Muscle of arm (tissue), 14 donors: Measurements from ENCODE around the gene CEP95. TPM values are rescaled to one million over a fixed set of nuclear protein-coding genes. Genes with fewer than 3 reads are reported as not detected.
"Not testable (repeated sequence)": the region's sequence is repeated elsewhere in the genome, so short reads cannot be mapped to it uniquely, and the experiment has no call there.

Experiments
- DNase-seq: peaks from one replicate; pipeline ENCODE4 v3.0.0-alpha.2; 2013
- long read RNA-seq, 11 donors: transcript quantifications; one replicate each; lab custom pipeline, GENCODE V29; 2026
- polyA plus RNA-seq, 12 donors: library from polyadenylated mRNA; unstranded; fragments of 120-200 nt; gene quantifications; one replicate each; pipeline ENCODE4 v1.2.1, GENCODE V29; 2013; ENCODE audit not compliant: insufficient read length in 12 of 12

CEP95 gene, protein sequence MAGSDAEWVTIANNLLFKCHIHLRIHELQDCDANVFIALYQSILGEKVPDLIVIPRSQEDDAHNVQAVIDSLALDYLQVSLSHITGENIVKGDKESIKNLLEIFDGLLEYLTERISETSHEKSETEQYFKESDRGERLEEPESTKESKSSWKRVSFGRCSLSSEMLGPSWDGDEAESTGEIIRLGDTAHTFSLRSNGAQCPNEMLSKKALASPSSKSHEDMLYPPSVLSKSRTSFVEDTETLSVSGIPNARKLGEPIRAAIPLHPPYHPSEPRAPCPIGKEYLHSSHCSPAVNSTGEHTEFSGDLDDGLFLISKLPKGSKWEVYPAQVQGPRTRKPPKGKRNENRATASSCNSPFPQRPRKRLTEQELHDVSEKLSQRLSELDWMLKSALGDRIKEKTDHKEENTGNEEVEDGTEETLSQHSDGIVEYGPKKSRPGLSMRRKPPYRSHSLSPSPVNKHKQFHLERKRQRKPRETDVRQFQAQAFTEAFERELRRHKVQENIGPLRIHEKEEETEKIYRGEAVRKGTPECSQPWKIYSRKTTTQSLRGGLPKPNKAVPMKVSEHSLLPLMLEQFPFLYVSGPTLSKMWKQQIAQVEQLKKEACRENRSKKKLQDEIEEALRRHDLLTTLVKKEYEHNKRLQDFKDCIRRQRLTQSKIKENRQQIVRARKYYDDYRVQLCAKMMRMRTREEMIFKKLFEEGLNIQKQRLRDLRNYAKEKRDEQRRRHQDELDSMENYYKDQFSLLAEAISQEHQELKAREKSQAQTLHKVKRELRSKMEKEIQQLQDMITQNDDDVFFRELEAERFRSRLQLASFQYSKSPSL
- 100 to 1,000 TPM in 1 of 12 donors, 10 to 100 TPM in 10, not detected in 1; 36.0 to 131 (median 56.1) TPM for polyA plus RNA-seq
- long read RNA-seq, donor 1, partial matches to known transcripts = 9 of 15 reads
- long read RNA-seq, donor 1, other reads (novel, unspliced or antisense) = 0 of 15 reads
- long read RNA-seq, donor 2, partial matches to known transcripts = 0 of 2 reads
- long read RNA-seq, donor 2, other reads (novel, unspliced or antisense) = 0 of 2 reads
- long read RNA-seq, donor 3, partial matches to known transcripts = 0 of 3 reads
- long read RNA-seq, donor 3, other reads (novel, unspliced or antisense) = 0 of 3 reads
- long read RNA-seq, donor 4, partial matches to known transcripts = 8 of 8 reads
- long read RNA-seq, donor 4, other reads (novel, unspliced or antisense) = 0 of 8 reads
- long read RNA-seq, donor 5, partial matches to known transcripts = 17 of 27 reads
- long read RNA-seq, donor 5, other reads (novel, unspliced or antisense) = 5 of 27 reads
- long read RNA-seq, donor 6, partial matches to known transcripts = 0 of 5 reads
- long read RNA-seq, donor 6, other reads (novel, unspliced or antisense) = 0 of 5 reads
- long read RNA-seq, donor 7, partial matches to known transcripts = 0 of 6 reads
- long read RNA-seq, donor 7, other reads (novel, unspliced or antisense) = 0 of 6 reads
- long read RNA-seq, donor 8, partial matches to known transcripts = 0 of 5 reads
- long read RNA-seq, donor 8, other reads (novel, unspliced or antisense) = 0 of 5 reads
- long read RNA-seq, donor 9, partial matches to known transcripts = 0 of 1 reads
- long read RNA-seq, donor 9, other reads (novel, unspliced or antisense) = 0 of 1 reads
- long read RNA-seq, donor 10, partial matches to known transcripts = 0 of 1 reads
- long read RNA-seq, donor 10, other reads (novel, unspliced or antisense) = 0 of 1 reads
- long read RNA-seq, donor 11, partial matches to known transcripts = 0 of 2 reads
- long read RNA-seq, donor 11, other reads (novel, unspliced or antisense) = 0 of 2 reads

DNA sequence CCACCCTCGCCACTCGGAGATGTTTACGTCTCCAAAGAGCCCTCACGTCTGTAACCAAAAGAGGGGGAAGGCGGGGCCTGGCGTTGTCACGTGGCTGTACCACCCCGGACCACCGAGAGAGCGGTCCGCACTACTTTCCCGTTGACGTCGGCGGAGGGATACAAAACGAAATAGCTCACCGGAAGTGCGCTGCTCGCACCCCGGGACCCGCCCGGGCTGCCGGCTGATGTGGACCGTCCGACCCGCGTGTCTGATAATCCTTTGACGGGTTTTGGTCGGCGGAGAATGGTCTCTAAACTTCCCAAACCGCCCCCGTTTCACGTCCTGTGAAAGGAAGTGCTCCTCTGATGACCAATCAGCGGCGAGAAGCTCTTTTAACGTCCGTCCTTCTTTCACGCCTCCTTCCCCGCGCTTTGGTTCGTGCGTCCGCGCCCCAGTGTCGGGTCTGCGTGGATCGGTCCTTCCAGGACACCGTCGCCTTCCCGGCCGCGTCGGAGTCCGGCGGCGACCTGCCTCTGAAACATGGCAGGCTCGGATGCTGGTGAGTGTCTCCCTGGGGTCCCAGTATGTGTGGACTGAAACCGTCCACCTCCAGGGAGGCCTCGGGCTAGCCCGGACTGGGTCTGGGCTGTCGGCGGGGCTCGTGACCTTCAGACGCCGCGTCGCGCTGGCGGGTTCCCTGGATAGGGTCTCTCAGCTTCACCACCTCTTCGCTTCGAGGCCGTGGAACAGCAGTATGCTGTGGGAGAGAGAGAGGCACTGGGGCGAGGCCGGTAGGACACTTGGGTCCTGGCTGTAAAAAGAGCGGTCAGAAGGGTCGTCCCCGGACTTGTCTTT lies at the start of gene CEP95:
Gene CEP95, plus strand, starts transcription at position 402 of the 837 bp plus-strand sequence. Its CDS starts 121 bp downstream, at position 523.
- DNase-seq = peak; percentile 99

DNA sequence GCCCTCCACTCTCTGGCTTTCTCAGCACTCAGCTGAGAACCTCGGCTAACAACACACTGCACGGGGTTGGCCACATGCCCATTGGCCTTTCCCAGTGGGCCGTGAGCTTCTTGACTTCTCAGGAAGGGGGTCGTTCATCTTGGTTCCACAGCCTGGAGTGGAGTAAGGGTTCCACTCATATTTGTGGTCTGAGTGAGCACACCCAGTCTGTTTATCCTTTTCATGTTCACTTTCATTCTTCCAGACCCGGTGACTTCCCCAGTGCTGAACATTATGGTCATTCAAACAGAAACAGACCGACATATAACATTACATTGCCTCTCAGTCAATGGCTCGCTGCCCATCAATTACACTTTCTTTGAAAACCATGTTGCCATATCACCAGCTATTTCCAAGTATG lies 49.6 kb upstream of the CEP95 start:
- DNase-seq = no peak

DNA sequence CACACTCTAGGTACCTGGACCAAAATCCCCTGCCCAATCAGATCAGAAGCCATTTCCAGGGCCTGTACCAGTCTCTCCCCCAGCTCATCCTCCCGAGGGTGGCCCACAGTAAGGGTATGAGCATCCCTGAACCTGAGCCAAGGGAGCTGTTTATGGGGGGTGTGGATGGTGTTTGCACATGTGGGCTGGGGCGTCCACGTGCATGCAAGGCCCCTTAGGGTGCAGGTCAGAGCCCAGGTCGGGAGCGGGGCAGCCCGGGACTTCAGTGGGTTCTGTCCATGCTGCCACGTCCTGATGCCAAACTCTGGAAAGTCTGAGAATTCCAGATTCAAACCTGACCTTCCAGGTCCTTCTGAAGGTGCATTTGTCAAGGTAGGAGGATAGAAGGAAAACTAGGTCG lies 48.0 kb upstream of the CEP95 start:
- no peak for DNase-seq

DNA sequence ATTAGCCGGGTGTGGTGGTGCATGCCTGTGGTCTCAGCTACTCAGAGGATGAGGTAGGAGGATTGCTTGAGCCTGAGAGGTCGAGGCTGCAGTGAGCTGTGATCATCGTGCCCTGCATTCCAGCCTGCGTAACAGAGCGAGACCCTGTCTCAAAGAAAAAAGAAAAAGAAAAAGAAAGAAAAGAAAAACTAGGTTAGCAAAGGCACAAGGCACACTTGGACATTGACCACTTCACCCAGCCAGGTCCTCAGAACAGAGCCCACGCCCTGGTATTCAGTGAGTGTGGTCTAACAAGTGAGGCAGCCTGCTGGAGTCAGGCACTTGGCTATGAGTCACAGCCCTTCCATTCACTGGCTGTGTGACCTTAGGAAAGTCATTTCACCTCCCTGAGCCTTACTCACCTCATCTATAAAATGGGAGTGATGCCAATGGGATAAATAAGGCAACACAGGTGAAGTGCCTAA lies 47.5 kb upstream of the CEP95 start:
- DNase-seq = no peak

DNA sequence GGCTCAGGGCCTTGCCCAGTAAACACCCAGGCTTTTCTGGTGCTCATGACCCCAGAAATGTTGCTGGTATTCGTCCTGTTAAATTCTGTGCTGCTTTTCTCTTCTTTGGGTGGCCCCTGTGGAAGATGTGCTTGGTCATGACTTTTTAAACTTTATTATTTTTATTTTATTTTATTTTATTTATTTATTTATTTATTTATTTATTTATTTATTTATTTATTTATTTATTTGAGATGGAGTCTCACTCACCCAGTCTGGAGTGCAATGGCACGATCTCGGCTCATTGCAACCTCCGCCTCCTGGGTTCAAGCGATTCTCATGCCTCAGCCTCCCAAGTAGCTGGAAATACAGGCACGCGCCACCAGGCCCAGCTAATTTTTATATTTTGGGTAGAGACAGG lies 47.0 kb upstream of the CEP95 start:
- not testable (repeated sequence) for DNase-seq

DNA sequence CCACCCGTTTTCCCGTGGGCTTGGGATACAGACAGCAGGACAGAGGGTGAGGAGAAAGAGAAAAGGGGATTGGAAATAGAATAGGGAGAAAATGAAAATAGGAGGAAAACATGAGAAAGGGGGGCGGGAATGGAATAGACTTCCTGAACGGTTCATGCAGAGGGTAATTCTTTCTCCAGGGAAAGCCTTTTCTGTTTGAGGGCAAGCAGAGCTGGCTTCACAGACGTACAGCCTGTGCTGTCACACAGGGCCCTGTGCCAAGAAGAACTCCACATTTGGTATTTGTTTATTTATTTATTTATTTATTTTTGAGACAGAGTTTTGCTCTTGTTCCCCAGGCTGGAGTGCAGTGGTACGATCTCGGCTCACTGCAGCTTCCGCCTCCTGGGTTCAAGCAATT lies 45.8 kb upstream of the CEP95 start:
- peak; percentile 44 for DNase-seq

DNA sequence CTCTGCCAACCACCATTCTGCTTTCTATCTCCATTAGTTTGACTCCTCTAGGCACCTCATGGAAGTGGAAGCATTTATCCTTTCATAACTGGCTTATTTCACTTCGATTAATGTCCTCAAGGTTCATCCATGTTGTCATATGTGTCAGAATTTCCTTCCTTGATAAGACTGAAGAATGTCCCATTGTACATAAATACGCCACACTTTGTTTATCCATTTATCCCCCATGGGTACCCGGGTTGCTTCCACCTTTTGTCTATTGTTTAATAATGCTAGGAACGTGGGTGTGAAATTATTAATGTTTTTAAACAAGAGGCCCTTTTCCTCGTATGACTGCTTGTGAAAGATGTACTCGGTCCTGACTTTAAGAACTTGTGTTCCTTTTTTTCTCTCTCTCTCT lies 45.0 kb upstream of the CEP95 start:
- no peak for DNase-seq

DNA sequence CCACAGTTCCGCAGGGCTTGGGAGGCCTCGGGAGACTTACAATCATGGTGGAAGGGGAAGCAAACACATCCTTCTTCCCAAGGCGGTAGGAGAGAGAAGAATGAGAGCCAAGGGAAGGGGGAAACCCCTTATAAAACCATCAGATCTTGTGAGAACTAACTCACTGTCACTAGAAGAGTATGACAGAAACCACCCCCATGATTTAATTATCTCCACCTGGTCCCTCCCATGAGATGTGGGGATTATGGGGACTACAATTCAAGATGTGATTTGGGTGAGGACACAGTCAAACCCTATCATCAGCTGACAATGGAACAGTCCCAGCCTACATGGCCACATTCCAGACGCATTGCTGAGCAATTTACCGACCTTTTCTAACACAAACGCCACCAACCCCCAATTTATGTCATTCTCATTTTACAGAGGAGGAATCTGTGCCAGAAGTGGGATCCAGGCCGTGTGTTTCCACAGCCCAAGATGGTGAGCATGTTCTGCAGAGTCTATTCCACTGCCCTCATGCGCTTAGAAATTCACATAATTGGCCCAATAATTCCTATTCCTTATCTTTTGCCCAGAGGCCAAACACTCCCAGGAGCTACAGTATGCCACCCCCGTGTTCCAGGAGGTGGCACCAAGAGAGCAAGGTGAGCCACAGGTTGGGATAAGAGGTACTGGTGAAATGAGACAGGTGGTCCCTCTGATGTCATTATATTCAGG lies 40.6 kb upstream of the CEP95 start:
- no peak for DNase-seq

DNA sequence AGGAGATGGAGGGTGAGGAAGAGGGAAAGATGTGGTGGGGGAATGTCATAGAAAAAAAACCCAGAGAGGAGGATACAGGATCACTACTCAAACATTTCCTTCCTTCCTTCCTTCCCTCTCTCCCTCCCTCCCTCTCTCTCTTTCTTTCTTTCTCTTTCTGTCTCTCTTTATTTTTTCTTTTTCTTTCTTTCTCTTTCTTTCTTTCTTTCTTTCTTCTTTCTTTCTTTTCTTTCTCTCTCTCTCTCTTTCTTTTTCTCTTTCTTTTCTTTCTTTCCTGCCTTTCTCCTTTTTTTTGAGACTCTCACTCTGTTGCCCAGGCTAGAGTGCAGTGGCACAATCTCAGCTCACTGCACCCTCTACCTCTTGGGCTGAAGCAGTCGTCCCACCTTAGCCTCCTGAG lies 39.9 kb upstream of the CEP95 start:
- not testable (repeated sequence) for DNase-seq

DNA sequence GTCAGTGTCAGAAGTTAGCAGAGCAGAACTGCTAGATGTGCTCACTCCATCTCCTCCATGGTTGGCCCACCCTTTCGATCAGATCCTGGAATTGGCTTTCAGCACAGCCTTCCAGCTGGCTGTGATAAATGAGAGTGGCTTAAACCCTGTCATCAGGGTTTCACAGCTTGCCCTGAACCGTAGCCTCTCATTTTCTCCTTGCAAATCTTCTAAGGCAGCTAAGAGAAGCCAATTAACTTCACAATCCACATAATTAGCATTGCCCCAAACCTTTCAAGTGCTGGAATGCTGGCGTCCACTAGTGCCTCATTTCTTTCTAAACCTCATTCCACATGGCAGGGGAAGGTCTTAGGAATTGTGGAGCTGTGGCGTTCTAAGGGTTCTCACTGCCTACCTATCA lies 36.2 kb upstream of the CEP95 start:
- DNase-seq = no peak

DNA sequence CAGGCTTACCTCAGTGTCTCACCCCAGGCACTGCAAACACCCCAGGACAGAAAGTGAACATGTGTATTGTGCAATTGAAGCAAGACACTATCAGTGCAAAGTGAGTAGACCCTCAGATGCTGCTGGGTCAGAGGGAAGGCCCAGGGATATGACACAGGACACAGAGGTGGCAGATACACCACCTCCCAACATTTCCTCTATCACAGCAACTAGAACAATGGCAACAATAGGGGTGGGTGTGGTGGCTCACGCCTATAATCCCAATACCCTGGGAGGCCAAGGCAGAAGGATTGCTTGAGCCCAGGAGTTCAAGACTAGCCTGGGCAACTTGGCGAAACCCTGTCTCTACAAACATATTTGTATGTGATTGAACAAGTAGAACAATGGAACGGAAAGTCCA lies 35.3 kb upstream of the CEP95 start:
- no peak for DNase-seq

DNA sequence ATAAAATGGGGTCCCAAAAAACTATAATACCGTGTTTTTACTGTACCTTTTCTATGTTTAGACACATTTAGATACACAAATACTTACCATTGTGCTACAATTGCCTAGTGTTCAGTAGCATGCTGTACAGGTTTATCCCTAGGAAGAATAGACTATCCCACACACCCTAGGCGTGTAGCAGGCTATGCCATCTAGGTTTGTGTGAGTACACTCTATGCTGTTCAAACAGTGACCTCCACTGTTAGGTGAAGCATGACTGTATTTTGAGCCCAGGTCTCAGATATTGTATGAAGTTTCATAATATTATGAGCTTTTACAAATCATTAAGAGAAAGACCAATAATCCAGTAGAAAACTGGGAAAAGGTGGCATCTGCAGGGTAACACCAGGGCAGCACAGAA lies 34.2 kb upstream of the CEP95 start:
- DNase-seq = no peak

DNA sequence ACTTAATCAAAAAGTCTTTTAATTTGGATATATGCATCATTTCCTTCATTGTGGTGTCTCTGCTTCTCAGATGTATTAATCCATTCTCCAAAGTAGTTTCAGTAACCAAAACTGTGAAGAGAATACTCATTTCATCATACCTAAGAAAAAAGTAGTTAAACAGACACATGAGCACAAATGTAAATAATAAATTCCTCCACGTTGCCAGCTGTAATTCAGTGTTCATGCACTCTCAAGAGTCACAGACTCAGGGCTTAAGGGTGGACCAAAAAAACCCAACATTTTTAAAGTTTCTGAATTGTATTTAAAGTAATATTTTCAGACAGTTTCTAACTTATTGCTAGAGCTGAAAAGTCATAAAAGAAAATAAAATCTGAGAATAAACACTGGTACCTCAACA lies 28.9 kb upstream of the CEP95 start:
- DNase-seq = no peak

DNA sequence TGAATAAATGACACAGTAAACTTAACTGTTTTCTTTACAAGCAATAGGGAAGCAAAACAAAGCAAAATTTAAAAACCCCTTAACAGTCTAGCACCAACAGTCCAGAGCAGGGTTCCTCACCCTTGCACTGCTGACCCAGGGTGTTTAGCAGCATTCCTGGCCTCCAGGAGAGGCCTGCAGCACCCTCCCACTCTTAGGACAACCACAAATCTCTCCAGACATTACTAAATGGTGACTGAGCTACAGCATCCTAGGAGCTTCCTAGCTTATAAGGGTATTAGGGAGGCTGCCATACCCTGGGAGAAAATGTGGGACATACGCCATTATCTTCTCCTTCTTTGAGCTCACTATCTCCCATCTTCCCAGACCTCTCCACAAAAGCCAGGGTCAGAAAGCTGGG lies 25.8 kb upstream of the CEP95 start:
- no peak for DNase-seq

DNA sequence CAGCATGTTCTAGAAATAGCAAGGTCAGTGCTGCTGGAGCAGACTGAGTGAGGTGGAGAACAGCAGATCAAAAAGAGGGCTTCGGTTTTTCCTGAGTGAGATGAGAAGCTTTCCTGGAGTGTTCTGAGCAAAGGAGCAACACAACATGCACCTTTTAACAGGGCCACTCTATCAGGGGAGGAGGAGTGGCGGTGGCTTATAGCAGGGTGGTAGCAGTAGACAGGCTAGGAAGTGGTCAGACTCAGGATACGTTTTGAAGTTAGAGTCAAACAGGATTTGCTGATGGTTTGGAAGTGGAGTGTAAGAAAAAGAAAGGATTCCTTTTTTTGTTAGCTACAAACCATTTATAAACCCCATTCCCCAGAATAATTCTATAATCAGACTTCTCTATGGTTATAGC lies 22.4 kb upstream of the CEP95 start:
- DNase-seq = no peak

DNA sequence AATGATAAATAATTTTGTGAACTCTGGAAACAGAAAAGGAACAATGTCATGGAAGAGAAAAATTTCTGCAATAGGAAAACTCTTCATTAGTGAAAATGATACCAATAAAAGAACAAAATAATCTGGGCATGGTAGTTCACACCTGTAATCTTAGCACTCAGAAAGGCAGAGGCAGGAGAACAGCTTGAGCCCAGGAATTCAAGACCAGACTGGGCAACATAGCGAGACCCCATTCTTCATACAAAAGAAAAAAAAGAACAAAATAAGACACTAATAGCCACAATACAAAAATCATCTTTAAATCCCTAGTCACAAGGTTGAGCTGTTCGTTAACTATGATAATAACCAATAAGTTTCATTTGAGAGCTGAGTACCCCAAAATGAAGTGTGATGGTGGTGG lies 18.5 kb upstream of the CEP95 start:
- no peak for DNase-seq

DNA sequence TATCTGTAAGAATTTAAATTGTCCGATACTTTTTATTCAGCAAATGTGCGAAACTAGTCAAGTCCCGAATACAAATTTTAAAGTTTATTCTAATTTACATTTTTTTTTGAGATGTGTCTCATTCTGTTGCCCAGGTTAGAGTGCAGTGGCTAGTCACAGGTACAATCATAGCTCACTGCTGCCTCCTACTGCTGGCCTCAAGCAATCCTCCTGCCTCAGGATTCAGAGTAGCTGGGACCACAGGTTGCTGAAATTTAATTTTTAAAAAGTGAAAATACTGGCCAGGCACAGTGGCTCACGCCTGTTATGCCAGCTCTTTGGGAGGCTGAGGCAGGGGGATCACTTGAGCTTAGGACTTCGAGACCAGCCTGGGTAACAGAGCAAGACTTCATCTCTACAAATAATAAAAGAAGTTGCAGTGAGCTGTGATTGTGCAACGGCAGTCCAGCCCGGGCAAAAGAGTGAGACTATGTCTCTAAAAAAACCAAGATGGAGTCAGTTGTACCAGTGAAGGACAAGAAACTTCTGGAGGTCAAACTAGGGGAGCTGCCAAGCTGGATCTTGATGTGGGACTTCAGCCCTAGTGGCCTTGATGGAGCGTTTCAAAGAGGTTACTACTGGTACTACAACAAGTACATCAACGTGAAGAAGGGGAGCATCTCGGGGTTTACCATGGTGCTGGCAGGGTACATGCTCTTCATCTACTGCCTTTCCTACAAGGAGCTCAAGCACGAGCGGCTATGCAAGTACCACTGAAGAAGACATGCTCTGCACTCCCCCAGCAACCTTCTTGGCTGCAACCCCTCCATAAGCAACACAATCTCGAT lies 15.5 kb upstream of the CEP95 start:
- no peak for DNase-seq

DNA sequence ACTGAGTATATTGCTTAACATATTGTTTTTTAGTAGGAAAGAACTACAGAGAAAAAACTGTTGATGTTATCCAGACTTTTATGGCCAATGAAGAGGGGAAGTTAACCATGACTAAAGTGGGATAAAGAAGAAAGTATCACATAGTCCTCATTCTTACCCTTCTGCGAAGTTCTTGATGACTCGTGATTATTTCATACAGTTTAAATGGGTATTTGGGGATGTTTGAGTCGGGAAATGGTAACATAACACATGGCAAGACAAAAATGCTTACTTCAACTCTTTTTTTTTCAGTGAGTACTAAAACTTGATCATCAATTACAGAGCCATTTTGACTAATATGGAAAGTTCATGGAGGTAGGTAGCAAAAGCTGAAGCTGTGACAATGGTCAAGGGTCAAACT lies 14.8 kb upstream of the CEP95 start:
- DNase-seq = no peak
